SK-N-SH (cell line): ENCODE measurements around the gene SEC23IP. TPM values are rescaled to one million over a fixed set of nuclear protein-coding genes. Genes with fewer than 3 reads are reported as not detected.

ENCODE experiments used
- CTCF ChIA-PET: fragments of 300-600, 350-600 bp; formaldehyde crosslinking; extraction: SDS; loops from one replicate; lab custom pipeline; 2021; lab: Yijun Ruan, JAX
- POLR2A ChIA-PET: fragments of 350-600 bp; sonication (Branson Sonifier 250); formaldehyde crosslinking; extraction: SDS; loops from one replicate; lab custom pipeline; 2020; ENCODE audit warnings: antibody characterized with exemption, inconsistent platforms; lab: Yijun Ruan, JAX
- DNase-seq: peaks from one replicate; pipeline ENCODE4 v3.0.0; 2012
- H2AFZ ChIP-seq: fragments of 200-600 bp; sonication (generic); 2 replicates; pipeline ENCODE4 v1.8.1; 2016; ENCODE audit warnings: antibody characterized with exemption, mild to moderate bottlenecking, low read depth
- H3F3A ChIP-seq: fragments of 200-600 bp; sonication (generic); replicated peaks from 2 replicates; pipeline ENCODE3; 2016; ENCODE audit warnings: antibody characterized with exemption, mild to moderate bottlenecking; ENCODE audit not compliant: insufficient read depth
- H3K27ac ChIP-seq, 2 experiments: fragments of 200-500 bp in 1 of 2; fragments of 200-600 bp in 1 of 2; sonication (Bioruptor generic) in 1 of 2; sonication (generic), shearing (Covaris generic) in 1 of 2; 2 replicates each; pipeline versions ENCODE4 v1.5.1 to v1.6.1; 2014 to 2016; ENCODE audit warnings: low read depth in 2 of 2, inconsistent platforms in 1 of 2, low read length in 1 of 2, mild to moderate bottlenecking in 1 of 2, mixed read lengths in 1 of 2
- H3K27me3 ChIP-seq: fragments of 200-600 bp; sonication (generic), shearing (Covaris generic); 2 replicates; pipeline ENCODE4 v1.6.1; 2016; ENCODE audit warnings: mixed run types; ENCODE audit not compliant: insufficient read depth
- H3K36me3 ChIP-seq, 2 experiments: fragments of 200-500 bp in 1 of 2; fragments of 200-600 bp in 1 of 2; sonication (Bioruptor generic) in 1 of 2; sonication (generic) in 1 of 2; replicated peaks in 1 of 2; 2 replicates each; pipeline versions ENCODE3 to v1.5.1; 2014 to 2016; ENCODE audit warnings: low read length in 1 of 2, mild to moderate bottlenecking in 1 of 2; ENCODE audit not compliant: insufficient read depth in 2 of 2, control insufficient read depth in 1 of 2
- H3K4me1 ChIP-seq, 2 experiments: fragments of 200-500 bp in 1 of 2; fragments of 200-600 bp in 1 of 2; sonication (Bioruptor generic) in 1 of 2; sonication (generic), shearing (Covaris generic) in 1 of 2; 2 replicates each; pipeline versions ENCODE4 v1.5.1 to v1.6.1; 2014 to 2016; ENCODE audit warnings: low read depth in 1 of 2, low read length in 1 of 2, mixed run types in 1 of 2; ENCODE audit not compliant: insufficient read depth in 2 of 2, control insufficient read depth in 1 of 2
- H3K4me2 ChIP-seq: fragments of 200-600 bp; sonication (generic), shearing (Covaris generic); 2 replicates; pipeline ENCODE4 v1.6.1; 2017; ENCODE audit warnings: mixed run types
- H3K4me3 ChIP-seq, 2 experiments: fragments of 200-500 bp in 1 of 2; fragments of 200-600 bp in 1 of 2; sonication (Bioruptor generic) in 1 of 2; sonication (generic), shearing (Covaris generic) in 1 of 2; 2 replicates each; pipeline versions ENCODE4 v1.5.1 to v1.8.1; 2014 to 2016; ENCODE audit warnings: low read depth in 2 of 2, inconsistent platforms in 1 of 2, low read length in 1 of 2, mild to moderate bottlenecking in 1 of 2, mixed read lengths in 1 of 2, moderate library complexity in 1 of 2
- H3K79me2 ChIP-seq: fragments of 200-600 bp; sonication (generic); 2 replicates; pipeline ENCODE4 v1.8.1; 2017; ENCODE audit warnings: mild to moderate bottlenecking; ENCODE audit not compliant: insufficient read depth
- H3K9ac ChIP-seq: fragments of 200-600 bp; sonication (generic); 2 replicates; pipeline ENCODE4 v1.6.1; 2017; ENCODE audit warnings: mixed run types
- H3K9me2 ChIP-seq: fragments of 200-600 bp; sonication (generic); 2 replicates; pipeline ENCODE4 v1.6.1; 2017; ENCODE audit warnings: mixed run types
- H3K9me3 ChIP-seq: fragments of 200-600 bp; sonication (generic); 2 replicates; pipeline ENCODE4 v1.6.1; 2017; ENCODE audit warnings: mixed run types, mild to moderate bottlenecking, moderate library complexity
- H4K20me1 ChIP-seq: fragments of 200-600 bp; sonication (generic); 2 replicates; pipeline ENCODE4 v1.6.1; 2017; ENCODE audit warnings: mild to moderate bottlenecking, mixed run types; ENCODE audit not compliant: insufficient read depth
- ELF1 ChIP-seq: IDR thresholded peaks from 2 replicates; pipeline ENCODE4 v1.4.0; 2012
- EZH2phosphoT487 ChIP-seq: fragments of 200-600 bp; sonication (generic); IDR thresholded peaks from 2 replicates; pipeline ENCODE4 v1.6.1; 2017; ENCODE audit warnings: low read depth, mixed run types, mild to moderate bottlenecking, antibody characterized with exemption, moderate library complexity, borderline replicate concordance
- FOSL2 ChIP-seq: IDR thresholded peaks from 2 replicates; pipeline ENCODE4 v1.4.0; 2012; ENCODE audit warnings: low read depth, mild to moderate bottlenecking, moderate library complexity, borderline replicate concordance
- FOXJ3 ChIP-seq: sonication (generic); formaldehyde crosslinking; IDR thresholded peaks from 2 replicates; pipeline ENCODE4 v1.5.1; 2020; ENCODE audit warnings: mild to moderate bottlenecking, missing genetic modification reagents
- JUND ChIP-seq: IDR thresholded peaks from 2 replicates; pipeline ENCODE4 v1.4.0; 2012
- PBX3 ChIP-seq: IDR thresholded peaks from 2 replicates; pipeline ENCODE4; 2012
- RCOR1 ChIP-seq: fragments of 150-350 bp; IDR thresholded peaks from 2 replicates; pipeline ENCODE4 v1.6.1; 2017; ENCODE audit warnings: antibody characterized with exemption, low read length
- RFX5 ChIP-seq: IDR thresholded peaks from 2 replicates; pipeline ENCODE4 v1.6.1; 2012; ENCODE audit warnings: mild to moderate bottlenecking, improper control_type of control experiment, low read length
- TCF12 ChIP-seq: IDR thresholded peaks from 2 replicates; pipeline ENCODE4 v1.4.0; 2012
- TEAD4 ChIP-seq: IDR thresholded peaks from 2 replicates; pipeline ENCODE4 v1.4.0; 2012; ENCODE audit warnings: mild to moderate bottlenecking, borderline replicate concordance; ENCODE audit not compliant: insufficient read depth
- YY1 ChIP-seq: IDR thresholded peaks from 2 replicates; pipeline ENCODE4 v1.4.0; 2012; ENCODE audit warnings: low read depth, mild to moderate bottlenecking
- ZBTB33 ChIP-seq: IDR thresholded peaks from 2 replicates; pipeline ENCODE4 v1.4.0; 2012; ENCODE audit warnings: low read depth, borderline replicate concordance
- WGBS: methylation state at CpG from one replicate; pipeline ENCODE4 v1.1.6; 2017; ENCODE audit warnings: low lambda C conversion rate; 5-methylcytosine and 5-hydroxymethylcytosine counted together
- polyA plus RNA-seq, 3 experiments: library from polyadenylated mRNA; depleted of rRNA; stranded (reverse); fragments of >200 nt; gene quantifications; 2 replicates each; pipeline ENCODE4 v1.2.3, GENCODE V29; 2012

Gene SEC23IP
- polyA plus RNA-seq, 1 of the 3 experiments (the other 2 are of a cell fraction): 23.8 TPM

- Histone ChIP-seq H3K79me2 (peaks cover 21% of the 10 kb centered on the region; the same call in 1 of the 2 replicates), H3K9me2 (no peaks in the 10 kb centered on the region), H3F3A (peaks cover 9% of the 10 kb centered on the region), H3K4me3 (no peak overlapping the region), H2AFZ (no peak overlapping the region), H3K4me2 (no peak overlapping the region), H3K27ac (no peak overlapping the region), H3K36me3 (peaks cover 78 to 80% of the 10 kb centered on the region in 2 experiments), H3K27me3 (no peaks in the 10 kb centered on the region), H3K4me1 (peaks cover 2 to 18% of the 10 kb centered on the region in 2 experiments; a peak in 1 of 4 replicates), H3K9ac (no peak overlapping the region), H4K20me1 (no peaks in the 10 kb centered on the region)
- POLR2A ChIA-PET: no interaction called here
- CTCF ChIA-PET: interaction anchor here (0.5 to 3.3 kb wide), 3 partner anchors 13 to 381 kb away, joined by 4 to 13 read pairs (median 5); no protein-coding TSS in a partner anchor
- no peak for DNase-seq
- WGBS: 92% methylated on average over 1 of the region's 1 CpG
- no peak for TF ChIP-seq RFX5
- TF ChIP-seq YY1: no peak
- no peak for TF ChIP-seq ELF1
- TF ChIP-seq, all 33 proteins: peak for 0
- no peaks in the 10 kb centered on the region for H3K9me3 ChIP-seq
Observed at GRCh38 chr10:119845656-119846055, 46.9 kb upstream of the SEC23IP start.

GRCh38 chr10:119849031-119849789, 43.3 kb upstream of the SEC23IP start:
- TF ChIP-seq PBX3 (peak; percentile 55), JUND (peak; percentile 50; the same call in 1 of the 2 replicates), FOSL2 (peak; percentile 47), TEAD4 (peak; percentile 62; the same call in 1 of the 2 replicates), EZH2phosphoT487 (no peak), FOXJ3 (no peak), RCOR1 (no peak), TCF12 (peak; percentile 34; the same call in 1 of the 2 replicates), ZBTB33 (no peak)
- no peak overlapping the region for H3K4me3 ChIP-seq
- H3K27me3 ChIP-seq: no peaks in the 10 kb centered on the region
- no peaks in the 10 kb centered on the region for H3K9me3 ChIP-seq
- H3K4me1 ChIP-seq: peaks cover 2 to 18% of the 10 kb centered on the region in 2 experiments; a peak in 1 of 4 replicates
- peak overlapping the region; percentile 26; the same call in 1 of the 2 replicates for H3K4me2 ChIP-seq
- peaks cover 42% of the 10 kb centered on the region; the same call in 1 of the 2 replicates for H3K79me2 ChIP-seq
- 0 out of 2 replicates have a peak overlapping the region, but pooled peaks have one; percentile 3 for H2AFZ ChIP-seq
- ChIA-PET POLR2A (no interaction called here), CTCF (interaction anchor here (0.6 to 2.9 kb wide), 8 partner anchors 9 to 241 kb away, joined by 3 to 19 read pairs (median 3); no protein-coding TSS in a partner anchor)
- H3F3A ChIP-seq: peaks cover 9% of the 10 kb centered on the region
- peak overlapping the region; percentile 47 to 53; a peak in 3 of 4 replicates for H3K27ac ChIP-seq
- 63% methylated on average over 6 of the region's 6 CpGs for WGBS
- H3K9ac ChIP-seq: no peak overlapping the region; the same call in 1 of the 2 replicates
- no peaks in the 10 kb centered on the region for H4K20me1 ChIP-seq
- H3K9me2 ChIP-seq: no peaks in the 10 kb centered on the region
- H3K36me3 ChIP-seq: peaks cover 65 to 75% of the 10 kb centered on the region in 2 experiments
- no peak for DNase-seq
